Pancreas (tissue), 10 donors: ENCODE results near the gene TATDN2. TPM values are rescaled to one million over a fixed set of nuclear protein-coding genes. Genes with fewer than 3 reads are reported as not detected.

Experiments
- ATAC-seq, 4 donors: fragments of 200-7000 bp; cut with Tn5 transposase; one replicate each; pipeline versions ENCODE4 v1.8.0 to v1.9.1; 2020; ENCODE audit warnings: mild to moderate bottlenecking in 4 of 4, moderate library complexity in 4 of 4
- DNase-seq, 6 donors: peaks; one replicate each; pipeline ENCODE4 v3.0.0-alpha.2; 2020
- FAIRE-seq: peaks from 2 replicates; lab custom pipeline; 2012; peaks lifted over from hg19 to GRCh38; lab: Jason Lieb, UNC
- H3K27ac ChIP-seq, 4 donors: fragments of 200-600 bp; sonication (generic); 1 replicate in 3 of 4; 2 replicates in 1 of 4; pipeline versions ENCODE4 v1.5.0 to v1.8.0; 2020
- H3K27me3 ChIP-seq, 4 donors: fragments of 200-600 bp; one replicate each; pipeline ENCODE4 v1.8.0; 2021
- H3K36me3 ChIP-seq, 3 donors: fragments of 200-600 bp; sonication (generic) in 1 of 3; one replicate each; pipeline versions ENCODE4 v1.5.0 to v1.8.0; 2020 to 2021
- H3K4me1 ChIP-seq, 3 donors: fragments of 200-600 bp; one replicate each; pipeline ENCODE4 v1.8.0; 2021
- H3K4me3 ChIP-seq, 4 donors: fragments of 200-600 bp; sonication (generic) in 2 of 4; one replicate each; pipeline versions ENCODE4 v1.5.0 to v1.8.0; 2020 to 2021
- H3K9me3 ChIP-seq, 4 donors: fragments of 200-600 bp; one replicate each; pipeline ENCODE4 v1.8.0; 2021
- CTCF ChIP-seq, 4 donors: fragments of 200-600 bp; sonication (generic) in 3 of 4; IDR thresholded peaks; one replicate each; pipeline versions ENCODE4 v1.5.0 to v1.8.0; 2021; ENCODE audit warnings: antibody characterized with exemption in 4 of 4
- WGBS, 2 donors: extraction: QIAGEN DNeasy Blood & Tissue Kit; methylation state at CpG; one replicate each; pipeline ENCODE4 v1.1.7; 2013; 5-methylcytosine and 5-hydroxymethylcytosine counted together
- intact Hi-C, 3 donors: fragments of 100-400 bp; cut with DNase I; formaldehyde crosslinking; loops; one replicate each; pipeline versions ENCODE4 v1.11.1 to v1.14.2; 2022
- polyA plus RNA-seq, 2 donors: library from polyadenylated mRNA; stranded (reverse); fragments of 200-250 nt; gene quantifications; one replicate each; pipeline ENCODE4 v1.2.3, GENCODE V29; 2013
- total RNA-seq, 6 donors: library from RNA; stranded (reverse); fragmentation: NEBNext Ultra II Directional in 4 of 6; extraction: Animal tissue kit (Norgen Biotek cat#: 25700) in 4 of 6; gene quantifications; one replicate each; pipeline versions ENCODE4 v1.2.1 to v1.2.4, GENCODE V29; 2021 to 2023
- donor health status: healthy with polysubstance abuse.
- donor health status: DM: no; HTN: no; CAD: no; lungs with moderate emphysema.
- donor health status: DM: no; HTN: no; CAD: no.
- donor health status: control.
- donor health status: control.
- donor health status: Bipolar disorder and iron deficiency.
- donor health status: DM: yes; HTN: yes; CAD: no.
- donor health status: DM: no; HTN: no; CAD: no.
- donor health status: DM: no; HTN: no; CAD: no.
- donor health status: DM: yes; HTN: yes; CAD: no.

Gene TATDN2
- total and polyA plus RNA-seq, 8 donors, result 9.2 to 23.1 (median 15.1) TPM

- FAIRE-seq (no peak), ATAC-seq (no peak)
Observed at GRCh38 chr3:10206166-10206511, 42.1 kb upstream of the TATDN2 start.

GRCh38 chr3:10213156-10213792, 35.0 kb upstream of the TATDN2 start:
- ATAC-seq (no peak), DNase-seq (no peak), FAIRE-seq (no peak)
- Histone ChIP-seq H3K9me3 (no peaks in the 10 kb centered on the region), H3K36me3 (no peaks in the 10 kb centered on the region), H3K4me1 (no peaks in the 10 kb centered on the region), H3K27me3 (no peaks in the 10 kb centered on the region), H3K27ac (no peak overlapping the region), H3K4me3 (no peak overlapping the region)
- no peak for TF ChIP-seq CTCF (IDR thresholded peaks at IDR 0.05)
- WGBS, 2 donors, result 85 to 87% methylated on average over 9 of the region's 9 CpGs
- intact Hi-C loops, result no loop called here

More at GRCh38 chr3:10206166-10206511, 42.1 kb upstream of the TATDN2 start:
- peak overlapping the region in 1 of 4 donors; percentile 66 for H3K27ac ChIP-seq
- intact Hi-C loops, result no loop called here
- peaks cover 10 to 19% (median 15%) of the 10 kb centered on the region in 3 donors for H3K4me1 ChIP-seq
- no peaks in the 10 kb centered on the region for H3K36me3 ChIP-seq
- no peaks in the 10 kb centered on the region for H3K27me3 ChIP-seq
- DNase-seq, result no peak
- WGBS, 2 donors, result 79 to 87% methylated on average over 5 of the region's 5 CpGs
- no peak for TF ChIP-seq CTCF (IDR thresholded peaks at IDR 0.05)
- H3K4me3 ChIP-seq, result no peak overlapping the region
- no peaks in the 10 kb centered on the region for H3K9me3 ChIP-seq

DNA sequence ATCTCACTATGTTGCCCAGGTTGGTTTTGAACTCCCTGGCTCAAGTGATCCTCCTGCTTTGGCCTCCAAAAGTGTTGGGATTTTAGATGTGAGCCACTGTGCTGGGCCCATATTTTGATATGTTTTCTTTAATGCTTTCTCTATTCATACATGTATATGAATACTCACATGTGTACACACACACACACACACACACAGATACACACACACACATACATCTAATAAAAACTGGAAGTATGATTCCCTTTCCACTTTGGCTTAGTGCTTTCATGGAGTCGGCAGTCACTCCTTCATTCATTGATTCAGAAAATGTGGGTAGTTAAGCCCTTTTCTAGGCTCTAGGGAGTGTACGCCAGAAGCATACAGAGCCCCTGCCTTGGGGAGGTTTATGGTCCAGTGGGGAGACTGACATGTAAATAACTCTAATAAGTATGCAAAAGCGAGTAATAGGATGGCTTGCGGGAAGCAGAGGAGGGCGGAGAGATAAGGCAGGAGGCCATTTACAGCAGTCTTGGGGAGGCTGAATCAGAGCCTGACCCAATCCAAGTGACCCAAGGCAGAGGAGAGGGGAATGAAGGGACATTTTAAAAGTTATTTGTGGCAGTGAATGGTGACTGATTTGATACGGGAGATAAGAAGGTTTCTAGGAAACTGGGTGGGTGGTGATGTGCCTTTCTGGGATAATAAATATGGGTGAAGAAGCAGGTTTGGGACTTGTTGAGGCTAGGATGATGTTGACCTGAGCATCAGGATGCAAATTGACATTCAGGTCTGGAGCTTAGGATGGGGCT, 32.5 kb upstream of the TATDN2 start:
- WGBS, 2 donors, result 88 to 94% methylated on average over 6 of the region's 6 CpGs
- no peak overlapping the region for H3K4me3 ChIP-seq
- H3K27me3 ChIP-seq, result no peaks in the 10 kb centered on the region
- no peak overlapping the region for H3K27ac ChIP-seq
- no peak for TF ChIP-seq CTCF (IDR thresholded peaks at IDR 0.05)
- H3K4me1 ChIP-seq, result no peaks in the 10 kb centered on the region
- H3K36me3 ChIP-seq, result no peaks in the 10 kb centered on the region
- no peak for FAIRE-seq
- ATAC-seq, result no peak
- intact Hi-C loops, result no loop called here
- no peaks in the 10 kb centered on the region for H3K9me3 ChIP-seq
- no peak for DNase-seq

DNA sequence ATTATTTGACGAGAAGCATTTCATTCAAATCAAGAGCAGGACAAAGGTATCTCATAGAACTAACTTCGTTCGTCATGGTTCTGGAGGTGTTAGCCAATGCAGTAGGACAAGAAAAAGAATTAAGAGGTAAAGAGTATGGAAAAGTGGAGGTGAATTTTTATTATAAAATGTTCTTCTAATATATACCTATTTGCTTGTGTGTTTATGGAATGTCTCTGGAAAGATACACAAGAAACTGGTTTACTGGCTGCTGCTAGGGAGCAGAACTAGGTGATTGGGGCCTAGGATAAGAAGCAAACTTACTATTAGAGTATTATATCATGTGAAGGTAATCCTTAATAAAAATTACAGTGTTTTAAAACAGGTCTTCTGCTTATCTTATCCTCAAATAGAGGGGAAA, 30.9 kb upstream of the TATDN2 start:
- no peak for DNase-seq
- 83 to 97% methylated on average over 3 of the region's 3 CpGs for WGBS, 2 donors
- Histone ChIP-seq H3K36me3 (no peaks in the 10 kb centered on the region), H3K27ac (no peak overlapping the region), H3K27me3 (no peaks in the 10 kb centered on the region), H3K4me1 (no peaks in the 10 kb centered on the region), H3K4me3 (no peak overlapping the region), H3K9me3 (no peaks in the 10 kb centered on the region)
- intact Hi-C loops, result no loop called here
- no peak for ATAC-seq
- no peak for FAIRE-seq
- TF ChIP-seq CTCF (IDR thresholded peaks at IDR 0.05), result no peak

DNA sequence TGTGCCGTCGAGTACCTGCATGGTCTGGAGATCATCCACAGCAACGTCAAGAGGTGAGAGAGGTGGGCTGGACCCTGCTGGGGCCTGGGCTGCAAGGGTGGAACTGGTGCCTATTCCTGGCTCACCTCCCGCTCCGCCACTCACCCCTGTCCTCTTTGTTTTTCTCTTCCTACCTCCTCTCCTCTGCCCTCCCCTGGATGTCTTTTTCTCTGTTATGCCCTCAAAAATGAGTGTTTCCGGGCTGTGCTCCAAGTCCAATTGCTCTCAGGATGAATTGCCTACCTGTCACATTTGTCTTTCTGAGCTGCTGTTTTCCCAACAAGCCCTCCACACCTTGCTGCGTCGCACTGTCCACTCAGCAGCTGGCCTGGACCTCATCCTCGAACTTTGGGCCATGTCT, 28.5 kb upstream of the TATDN2 start:
- WGBS, 2 donors, result 53 to 61% methylated on average over 9 of the region's 9 CpGs
- ATAC-seq, result peak; percentile 36 to 76 (median 66)

More for the DNA sequence above, 28.5 kb upstream of the TATDN2 start:
- Histone ChIP-seq H3K27me3 (no peaks in the 10 kb centered on the region), H3K4me3 (no peak overlapping the region), H3K4me1 (no peaks in the 10 kb centered on the region), H3K27ac (peak overlapping the region in 3 of 4 donors; percentile 22 to 72 (median 28)), H3K36me3 (no peaks in the 10 kb centered on the region), H3K9me3 (no peaks in the 10 kb centered on the region)
- TF ChIP-seq CTCF (IDR thresholded peaks at IDR 0.05), result no peak
- no peak for FAIRE-seq
- intact Hi-C loops, result loop anchor here in 1 of 3 donors (10.0 kb wide), 1 partner anchor 275 kb away; no protein-coding TSS in a partner anchor
- DNase-seq, result peak in 2 of 6 donors; percentile 11 to 29
